Measurements from ENCODE around the gene MICAL2.

GRCh38 chr11:12099132-12099873, 11.1 kb upstream of the MICAL2 start:
- TF ChIP-seq, protein P1, sequence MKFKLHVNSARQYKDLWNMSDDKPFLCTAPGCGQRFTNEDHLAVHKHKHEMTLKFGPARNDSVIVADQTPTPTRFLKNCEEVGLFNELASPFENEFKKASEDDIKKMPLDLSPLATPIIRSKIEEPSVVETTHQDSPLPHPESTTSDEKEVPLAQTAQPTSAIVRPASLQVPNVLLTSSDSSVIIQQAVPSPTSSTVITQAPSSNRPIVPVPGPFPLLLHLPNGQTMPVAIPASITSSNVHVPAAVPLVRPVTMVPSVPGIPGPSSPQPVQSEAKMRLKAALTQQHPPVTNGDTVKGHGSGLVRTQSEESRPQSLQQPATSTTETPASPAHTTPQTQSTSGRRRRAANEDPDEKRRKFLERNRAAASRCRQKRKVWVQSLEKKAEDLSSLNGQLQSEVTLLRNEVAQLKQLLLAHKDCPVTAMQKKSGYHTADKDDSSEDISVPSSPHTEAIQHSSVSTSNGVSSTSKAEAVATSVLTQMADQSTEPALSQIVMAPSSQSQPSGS (tag by site-specific recombination; IDR thresholded peaks at IDR 0.05; ENCODE audit: low read depth) = no peak
- TF ChIP-seq CTCF (tag by site-specific recombination; IDR thresholded peaks at IDR 0.05) (no peak), ZNF701 (tag by site-specific recombination; IDR thresholded peaks at IDR 0.05) (no peak), ZNF677 (tag by site-specific recombination; IDR thresholded peaks at IDR 0.05) (no peak)
- TF ChIP-seq, protein P2, sequence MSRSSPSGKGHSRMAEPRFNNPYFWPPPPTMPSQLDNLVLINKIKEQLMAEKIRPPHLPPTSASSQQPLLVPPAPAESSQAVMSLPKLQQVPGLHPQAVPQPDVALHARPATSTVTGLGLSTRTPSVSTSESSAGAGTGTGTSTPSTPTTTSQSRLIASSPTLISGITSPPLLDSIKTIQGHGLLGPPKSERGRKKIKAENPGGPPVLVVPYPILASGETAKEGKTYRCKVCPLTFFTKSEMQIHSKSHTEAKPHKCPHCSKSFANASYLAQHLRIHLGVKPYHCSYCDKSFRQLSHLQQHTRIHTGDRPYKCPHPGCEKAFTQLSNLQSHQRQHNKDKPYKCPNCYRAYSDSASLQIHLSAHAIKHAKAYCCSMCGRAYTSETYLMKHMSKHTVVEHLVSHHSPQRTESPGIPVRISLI (tag by site-specific recombination; IDR thresholded peaks at IDR 0.05) = no peak

All from HEK293 (cell line).